A549 treated with Mapracorat at 1 μM for 4 hours (cell line): ENCODE measurements around the gene UBE2M. TPM values are rescaled to one million over a fixed set of nuclear protein-coding genes. Genes with fewer than 3 reads are reported as not detected.

ENCODE experiments used
- total RNA-seq: library from RNA; stranded (reverse); fragments of 200-300 nt; extraction: Qiagen RNA extraction; gene quantifications from 5 replicates; pipeline ENCODE4 v1.2.3, GENCODE V29; 2022

The UBE2M gene
- total RNA-seq = 130 to 146 TPM (median 138 TPM) in 5 replicates

GRCh38 chr19:58558066-58558622, at the start of gene UBE2M:
TSS of gene UBE2M (minus strand) at chr19:58558611. CDS start at chr19:58558381, 230 bp downstream.

GRCh38 chr19:58572818-58573657, 14.6 kb upstream of the UBE2M start, which contains the start of gene MZF1:
TSS of gene MZF1 (minus strand) at chr19:58573335. CDS start at chr19:58571389, 1,946 bp downstream.

GRCh38 chr19:58554494-58555368, 3.7 kb downstream of the UBE2M start, which contains the start of gene CHMP2A:
TSS of gene CHMP2A (minus strand) at chr19:58555105. CDS start at chr19:58554212, 893 bp downstream.

GRCh38 chr19:58543826-58544590, 14.4 kb downstream of the UBE2M start, which contains the start of gene TRIM28:
TSS of gene TRIM28 (plus strand) at chr19:58544064. CDS start at chr19:58544758, 694 bp downstream.

GRCh38 chr19:58519355-58520256, 38.8 kb downstream of the UBE2M start, which contains the start of gene ZBTB45:
TSS of gene ZBTB45 (minus strand) at chr19:58519810. CDS start at chr19:58517673, 2,137 bp downstream.

GRCh38 chr19:58511353-58512208, 46.8 kb downstream of the UBE2M start, which contains the start of gene SLC27A5:
TSS of gene SLC27A5 (minus strand) at chr19:58511992. CDS start at chr19:58511955, 37 bp downstream.

Other genes with a start within 250 kb of the UBE2M start
- gene ZSCAN22, start 231.6 kb downstream of the UBE2M start, total RNA-seq = 2.1 to 3.0 TPM (median 2.4 TPM) in 5 replicates
- 8.7 to 15.9 TPM (median 14.4 TPM) in 5 replicates for gene A1BG, start 205.1 kb downstream of the UBE2M start, total RNA-seq
- 0.91 to 1.7 TPM (median 1.3 TPM) in 5 replicates for gene ZNF497, start 195.9 kb downstream of the UBE2M start, total RNA-seq
- 0.79 to 1.6 TPM (median 1.4 TPM) in 5 replicates for gene ZNF837, start 177.6 kb downstream of the UBE2M start, total RNA-seq
- 2,297 to 2,583 TPM (median 2,408 TPM) in 5 replicates for gene RPS5, start 171.3 kb downstream of the UBE2M start, total RNA-seq
- 0.18 to 0.37 TPM (median 0.23 TPM) in 4 of 5 replicates, not detected in the other for gene RNF225, start 163.0 kb downstream of the UBE2M start, total RNA-seq
- 16.9 to 19.7 TPM (median 18.2 TPM) in 5 replicates for gene ZNF584, start 150.0 kb downstream of the UBE2M start, total RNA-seq
- 0.12 to 0.19 TPM (median 0.12 TPM) in 4 of 5 replicates, not detected in the other for gene ZNF132, start 118.5 kb downstream of the UBE2M start, total RNA-seq
- gene ZNF324B, start 107.0 kb downstream of the UBE2M start, total RNA-seq = 6.3 to 6.9 TPM (median 6.6 TPM) in 5 replicates
- gene ZNF324, start 91.5 kb downstream of the UBE2M start, total RNA-seq = 9.1 to 11.1 TPM (median 10.4 TPM) in 5 replicates
- gene ZNF446, start 82.3 kb downstream of the UBE2M start, total RNA-seq = 10.2 to 13.0 TPM (median 12.3 TPM) in 5 replicates
- 21.6 to 34.9 TPM (median 30.9 TPM) in 5 replicates for gene SLC27A5, start 46.6 kb downstream of the UBE2M start, total RNA-seq
- gene ZBTB45, start 38.8 kb downstream of the UBE2M start, total RNA-seq = 14.1 to 20.4 TPM (median 19.7 TPM) in 5 replicates
- gene TRIM28, start 14.5 kb downstream of the UBE2M start, total RNA-seq = 628 to 732 TPM (median 680 TPM) in 5 replicates
- 191 to 219 TPM (median 202 TPM) in 5 replicates for gene CHMP2A, start 3.5 kb downstream of the UBE2M start, total RNA-seq
- gene MZF1, start 14.7 kb upstream of the UBE2M start, total RNA-seq = 10.2 to 17.3 TPM (median 15.3 TPM) in 5 replicates